MCF 10A (cell line): ENCODE results near the gene TAS2R20. TPM values are rescaled to one million over a fixed set of nuclear protein-coding genes. Genes with fewer than 3 reads are reported as not detected.

Experiments used
- BruUV-seq: library from RNA; stranded (reverse); fragments of 400-500 nt; replicated peaks from 2 replicates; lab custom pipeline; 2021; lab: Mats Ljungman, UMichigan
- CTCF ChIA-PET: fragments of 300-600 bp; sonication (Branson Sonifier 250); formaldehyde crosslinking; extraction: SDS; loops from one replicate; lab custom pipeline; 2021; ENCODE audit warnings: antibody characterized with exemption, inconsistent platforms; lab: Yijun Ruan, JAX
- POLR2A ChIA-PET: fragments of 300-600, 350-650 bp; sonication (Branson Sonifier 250); formaldehyde crosslinking; extraction: SDS; loops from one replicate; lab custom pipeline; 2020; ENCODE audit warnings: antibody characterized with exemption, inconsistent platforms; lab: Yijun Ruan, JAX
- DNase-seq: peaks from one replicate; pipeline ENCODE4 v3.0.0-alpha.2; 2018; ENCODE audit not compliant: unreplicated experiment
- H3K27ac Mint-ChIP-seq: one replicate; pipeline ENCODE4 v1.8.0; 2022; ENCODE audit warnings: mild to moderate bottlenecking, low read depth, mixed read lengths; ENCODE audit not compliant: unreplicated experiment
- H3K27me3 Mint-ChIP-seq: one replicate; pipeline ENCODE4 v1.8.0; 2022; ENCODE audit warnings: mixed read lengths; ENCODE audit not compliant: insufficient read depth, unreplicated experiment
- H3K36me3 Mint-ChIP-seq: one replicate; pipeline ENCODE4 v1.8.0; 2022; ENCODE audit warnings: mild to moderate bottlenecking, moderate library complexity, mixed read lengths; ENCODE audit not compliant: insufficient read depth, unreplicated experiment
- H3K4me1 Mint-ChIP-seq: one replicate; pipeline ENCODE4 v1.8.0; 2022; ENCODE audit warnings: mixed read lengths; ENCODE audit not compliant: insufficient read depth, unreplicated experiment
- H3K4me3 Mint-ChIP-seq: one replicate; pipeline ENCODE4 v1.8.0; 2022; ENCODE audit warnings: mild to moderate bottlenecking, moderate library complexity, mixed read lengths; ENCODE audit not compliant: unreplicated experiment
- H3K9me3 Mint-ChIP-seq: one replicate; pipeline ENCODE4 v1.8.0; 2022; ENCODE audit warnings: mixed read lengths; ENCODE audit not compliant: unreplicated experiment
- intact Hi-C: fragments of 100-400 bp; cut with micrococcal nuclease; formaldehyde crosslinking; loops from 2 replicates; pipeline ENCODE4 v1.14.1; 2022
- total RNA-seq: library from RNA; stranded (reverse); gene quantifications from 2 replicates; pipeline ENCODE4 v1.2.3, GENCODE V29; 2022
- TF ChIP-seq, protein P1 (sequence below): fragments of 200-600 bp; IDR thresholded peaks from one replicate; pipeline ENCODE4 v1.8.0; 2022; ENCODE audit warnings: antibody characterized with exemption, mild to moderate bottlenecking; ENCODE audit not compliant: unreplicated experiment

TAS2R20 gene
- total RNA-seq, 1 experiment from 2014 or later = 1.8 TPM

DNA sequence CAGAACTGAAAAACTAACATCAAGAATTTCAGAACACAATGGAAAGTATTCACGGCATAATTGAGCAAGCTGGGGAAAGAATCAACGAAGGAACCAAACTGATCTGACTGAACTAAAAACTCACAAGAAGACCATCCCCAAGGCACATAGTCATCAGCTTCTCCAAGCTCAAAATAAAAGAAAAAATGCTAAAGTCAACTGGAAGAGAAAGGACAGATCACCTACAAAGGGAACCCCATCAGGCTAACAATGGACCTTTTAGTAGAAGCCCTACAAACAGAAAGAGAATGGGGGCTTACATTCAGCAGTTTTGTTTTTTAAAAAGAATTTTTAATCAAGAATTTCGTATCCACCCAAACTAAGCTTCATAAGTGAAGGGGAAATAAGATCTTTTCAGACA is 23.1 kb downstream of the TAS2R20 start:
- Mint-ChIP-seq H3K27me3 (no peaks in the 10 kb centered on the region), H3K4me3 (no peak overlapping the region), H3K36me3 (no peaks in the 10 kb centered on the region), H3K27ac (no peak overlapping the region), H3K4me1 (no peaks in the 10 kb centered on the region), H3K9me3 (no peaks in the 10 kb centered on the region)
- CTCF ChIA-PET = interaction anchor here (0.5 kb wide), 1 partner anchor 24 kb away, joined by 3 read pairs; no protein-coding TSS in a partner anchor
- intact Hi-C loops = no loop called here
- POLR2A ChIA-PET = no interaction called here
- TF ChIP-seq, protein P1, sequence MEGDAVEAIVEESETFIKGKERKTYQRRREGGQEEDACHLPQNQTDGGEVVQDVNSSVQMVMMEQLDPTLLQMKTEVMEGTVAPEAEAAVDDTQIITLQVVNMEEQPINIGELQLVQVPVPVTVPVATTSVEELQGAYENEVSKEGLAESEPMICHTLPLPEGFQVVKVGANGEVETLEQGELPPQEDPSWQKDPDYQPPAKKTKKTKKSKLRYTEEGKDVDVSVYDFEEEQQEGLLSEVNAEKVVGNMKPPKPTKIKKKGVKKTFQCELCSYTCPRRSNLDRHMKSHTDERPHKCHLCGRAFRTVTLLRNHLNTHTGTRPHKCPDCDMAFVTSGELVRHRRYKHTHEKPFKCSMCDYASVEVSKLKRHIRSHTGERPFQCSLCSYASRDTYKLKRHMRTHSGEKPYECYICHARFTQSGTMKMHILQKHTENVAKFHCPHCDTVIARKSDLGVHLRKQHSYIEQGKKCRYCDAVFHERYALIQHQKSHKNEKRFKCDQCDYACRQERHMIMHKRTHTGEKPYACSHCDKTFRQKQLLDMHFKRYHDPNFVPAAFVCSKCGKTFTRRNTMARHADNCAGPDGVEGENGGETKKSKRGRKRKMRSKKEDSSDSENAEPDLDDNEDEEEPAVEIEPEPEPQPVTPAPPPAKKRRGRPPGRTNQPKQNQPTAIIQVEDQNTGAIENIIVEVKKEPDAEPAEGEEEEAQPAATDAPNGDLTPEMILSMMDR = no peak
- DNase-seq = no peak
- BruUV-seq = no TSS peak

GRCh38 chr12:10968765-10969456 is 29.2 kb downstream of the TAS2R20 start:
- Mint-ChIP-seq H3K4me3 (peak overlapping the region; percentile 62), H3K4me1 (peaks cover 18% of the 10 kb centered on the region), H3K27ac (peak overlapping the region; percentile 63), H3K36me3 (no peaks in the 10 kb centered on the region), H3K9me3 (no peaks in the 10 kb centered on the region), H3K27me3 (no peaks in the 10 kb centered on the region)
- DNase-seq = peak; percentile 94
- TF ChIP-seq, protein P1 = no peak
- no TSS peak for BruUV-seq
- ChIA-PET POLR2A (interaction anchor here (0.6 to 2.5 kb wide), 8 partner anchors 11 to 230 kb away, joined by 3 to 16 read pairs (median 3); partner anchors contain the start of gene SMIM10L1), CTCF (interaction anchor here (0.8 to 1.3 kb wide), 4 partner anchors 34 to 518 kb away, joined by 3 to 6 read pairs (median 4); partner anchors contain the start of gene TAS2R31)
- intact Hi-C loops = loop anchor here (10.0 kb wide), 1 partner anchor 194 kb away; no protein-coding TSS in a partner anchor

DNA sequence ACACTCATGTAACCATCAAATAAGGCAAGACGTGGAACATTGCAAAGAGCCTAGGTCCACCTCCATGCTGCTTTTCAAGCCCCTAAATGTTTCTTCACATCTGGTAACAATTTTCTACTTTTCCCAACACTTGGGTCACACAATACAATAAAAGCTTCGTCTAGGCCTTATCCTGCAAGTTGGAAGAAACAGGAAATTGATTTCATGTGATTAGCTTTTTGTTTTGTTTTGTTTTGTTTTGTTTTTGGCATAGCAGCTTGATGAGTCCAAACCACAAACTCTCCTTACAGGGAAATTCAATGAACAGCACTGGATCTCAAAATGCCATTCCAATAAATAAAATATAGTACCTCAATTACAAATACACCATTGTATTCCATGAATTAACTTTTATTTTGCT is 30.7 kb downstream of the TAS2R20 start:
- TF ChIP-seq, protein P1 = no peak
- intact Hi-C loops = loop anchor here (10.0 kb wide), 1 partner anchor 193 kb away; no protein-coding TSS in a partner anchor
- peaks cover 18% of the 10 kb centered on the region for H3K4me1 Mint-ChIP-seq
- no TSS peak for BruUV-seq
- no peaks in the 10 kb centered on the region for H3K27me3 Mint-ChIP-seq
- H3K9me3 Mint-ChIP-seq = no peaks in the 10 kb centered on the region
- H3K4me3 Mint-ChIP-seq = no peak overlapping the region
- H3K27ac Mint-ChIP-seq = no peak overlapping the region
- peak; percentile 25 for DNase-seq
- H3K36me3 Mint-ChIP-seq = no peaks in the 10 kb centered on the region
- ChIA-PET POLR2A (interaction anchor here (2.5 kb wide), 1 partner anchor 204 kb away, joined by 16 read pairs; the partner anchor contains the start of gene SMIM10L1), CTCF (interaction anchor here (1.3 kb wide), 1 partner anchor 232 kb away, joined by 7 read pairs; no protein-coding TSS in a partner anchor)

- no peak overlapping the region for H3K27ac Mint-ChIP-seq
- H3K4me1 Mint-ChIP-seq = peaks cover 18% of the 10 kb centered on the region
- no peaks in the 10 kb centered on the region for H3K9me3 Mint-ChIP-seq
- ChIA-PET CTCF (no interaction called here), POLR2A (no interaction called here)
- no peaks in the 10 kb centered on the region for H3K36me3 Mint-ChIP-seq
- no peak overlapping the region for H3K4me3 Mint-ChIP-seq
- TF ChIP-seq, protein P1 = no peak
- no peak for DNase-seq
- intact Hi-C loops = loop anchor here (1.0 to 10.0 kb wide), 2 partner anchors 26 to 192 kb away; no protein-coding TSS in a partner anchor
- H3K27me3 Mint-ChIP-seq = no peaks in the 10 kb centered on the region
- BruUV-seq = no TSS peak
Measured at GRCh38 chr12:10966314-10966713, 31.8 kb downstream of the TAS2R20 start.
